SU-DHL-6 (cell line): ENCODE measurements around the gene BAIAP3.

ENCODE experiments used
- EZH2phosphoT487 ChIP-seq: fragments of 200-600 bp; sonication (generic), shearing (Covaris generic); conservative IDR thresholded peaks from 2 replicates; pipeline ENCODE4 v1.6.1; 2018; ENCODE audit warnings: mild to moderate bottlenecking, antibody characterized with exemption, low read length, moderate library complexity, mixed read lengths
- TF ChIP-seq, protein P1 (sequence below): fragments of 200-600 bp; sonication (generic); IDR thresholded peaks from one replicate; pipeline ENCODE4 v1.5.1; 2017; ENCODE audit warnings: antibody characterized with exemption, mild to moderate bottlenecking, low read length, moderate library complexity; ENCODE audit not compliant: insufficient read depth, poor library complexity, severe bottlenecking

DNA sequence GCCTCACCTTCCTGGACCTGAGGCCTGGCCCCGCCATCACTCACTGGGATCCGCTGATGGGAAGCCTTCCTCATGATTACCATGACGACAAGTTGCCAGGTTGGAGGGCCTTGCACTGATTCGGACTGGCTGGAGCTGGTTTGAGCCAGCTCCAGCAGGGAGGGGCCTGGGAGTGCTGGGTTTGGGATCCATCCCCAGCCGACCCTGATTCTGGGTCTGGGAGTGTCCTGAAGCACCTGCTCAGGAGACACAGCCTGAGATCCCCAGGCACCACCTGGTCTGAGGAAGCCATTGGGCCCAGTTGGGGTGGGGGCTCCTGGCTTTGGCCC, 5.9 kb upstream of the BAIAP3 start:
- TF ChIP-seq, protein P1, sequence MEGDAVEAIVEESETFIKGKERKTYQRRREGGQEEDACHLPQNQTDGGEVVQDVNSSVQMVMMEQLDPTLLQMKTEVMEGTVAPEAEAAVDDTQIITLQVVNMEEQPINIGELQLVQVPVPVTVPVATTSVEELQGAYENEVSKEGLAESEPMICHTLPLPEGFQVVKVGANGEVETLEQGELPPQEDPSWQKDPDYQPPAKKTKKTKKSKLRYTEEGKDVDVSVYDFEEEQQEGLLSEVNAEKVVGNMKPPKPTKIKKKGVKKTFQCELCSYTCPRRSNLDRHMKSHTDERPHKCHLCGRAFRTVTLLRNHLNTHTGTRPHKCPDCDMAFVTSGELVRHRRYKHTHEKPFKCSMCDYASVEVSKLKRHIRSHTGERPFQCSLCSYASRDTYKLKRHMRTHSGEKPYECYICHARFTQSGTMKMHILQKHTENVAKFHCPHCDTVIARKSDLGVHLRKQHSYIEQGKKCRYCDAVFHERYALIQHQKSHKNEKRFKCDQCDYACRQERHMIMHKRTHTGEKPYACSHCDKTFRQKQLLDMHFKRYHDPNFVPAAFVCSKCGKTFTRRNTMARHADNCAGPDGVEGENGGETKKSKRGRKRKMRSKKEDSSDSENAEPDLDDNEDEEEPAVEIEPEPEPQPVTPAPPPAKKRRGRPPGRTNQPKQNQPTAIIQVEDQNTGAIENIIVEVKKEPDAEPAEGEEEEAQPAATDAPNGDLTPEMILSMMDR: no peak
- TF ChIP-seq EZH2phosphoT487: no peak
